Measurements from ENCODE around the gene UBTD2.

Gene UBTD2

GRCh38 chr5:172188893-172189692, 94.5 kb downstream of the UBTD2 start:
- Histone ChIP-seq H3K9ac (ENCODE audit: insufficient read length) (peak overlapping the region; percentile 76), H3K4me3 (peak overlapping the region; percentile 98)

GRCh38 chr5:172188033-172188892, 95.3 kb downstream of the UBTD2 start, which contains the start of gene STK10:
TSS of gene STK10 (minus strand) at chr5:172188224. CDS start at chr5:172188042, 182 bp downstream.
- H3K4me3 ChIP-seq, result peak within 1 kb of the TSS; percentile 98
- TF ChIP-seq POLR2AphosphoS5 (IDR thresholded peaks at IDR 0.05; ENCODE audit: borderline replicate concordance, low read depth, low read length) (0 out of 2 replicates have a peak, but pooled peaks have one; percentile 30), EZH2 (IDR thresholded peaks at IDR 0.05) (no peak)
- no peak within 1 kb of the TSS for H3K27ac ChIP-seq
- H3K9ac ChIP-seq (ENCODE audit: insufficient read length), result peak within 1 kb of the TSS; percentile 76
- no peaks in the 10 kb centered on the region for H3K9me3 ChIP-seq (ENCODE audit: low read depth, low read length)
- no peak for DNase-seq (ENCODE audit: low read depth, low spot score)
- H3K36me3 ChIP-seq (ENCODE audit: insufficient read depth, low read length), result no peaks in the 10 kb centered on the region

More at GRCh38 chr5:172188893-172189692, 94.5 kb downstream of the UBTD2 start:
- no peak for DNase-seq (ENCODE audit: low read depth, low spot score)
- TF ChIP-seq FOXP2 (optimal IDR thresholded peaks at IDR 0.05; ENCODE audit: control extremely low read depth, extremely low read length, insufficient read depth), result no peak
- TF ChIP-seq EZH2 (IDR thresholded peaks at IDR 0.05), result no peak
- TF ChIP-seq POLR2AphosphoS5 (IDR thresholded peaks at IDR 0.05; ENCODE audit: borderline replicate concordance, low read depth, low read length), result no peak
- no peaks in the 10 kb centered on the region for H3K9me3 ChIP-seq (ENCODE audit: low read depth, low read length)
- no peak overlapping the region for H3K27ac ChIP-seq
- H3K36me3 ChIP-seq (ENCODE audit: insufficient read depth, low read length), result no peaks in the 10 kb centered on the region

- DNase-seq (ENCODE audit: low read depth, low spot score), result no peak
- no peaks in the 10 kb centered on the region for H3K9me3 ChIP-seq (ENCODE audit: low read depth, low read length)
- no peak overlapping the region for H3K27ac ChIP-seq
These were observed 96.2 kb downstream of the UBTD2 start for GRCh38 chr5:172187118-172188032.

GRCh38 chr5:172186114-172186695, 97.4 kb downstream of the UBTD2 start:
- TF ChIP-seq POLR2AphosphoS5 (IDR thresholded peaks at IDR 0.05; ENCODE audit: borderline replicate concordance, low read depth, low read length), result no peak
- no peak for TF ChIP-seq EZH2 (IDR thresholded peaks at IDR 0.05)
- TF ChIP-seq FOXP2 (optimal IDR thresholded peaks at IDR 0.05; ENCODE audit: control extremely low read depth, extremely low read length, insufficient read depth), result no peak
- no peak overlapping the region for H3K4me3 ChIP-seq
- DNase-seq (ENCODE audit: low read depth, low spot score), result no peak
- H3K9me3 ChIP-seq (ENCODE audit: low read depth, low read length), result no peaks in the 10 kb centered on the region
- H3K27ac ChIP-seq, result no peak overlapping the region
- no peak overlapping the region for H3K9ac ChIP-seq (ENCODE audit: insufficient read length)
- H3K36me3 ChIP-seq (ENCODE audit: insufficient read depth, low read length), result no peaks in the 10 kb centered on the region

More at GRCh38 chr5:172187118-172188032, 96.2 kb downstream of the UBTD2 start:
- no peak for TF ChIP-seq EZH2 (IDR thresholded peaks at IDR 0.05)
- no peak for TF ChIP-seq POLR2AphosphoS5 (IDR thresholded peaks at IDR 0.05; ENCODE audit: borderline replicate concordance, low read depth, low read length)
- no peak for TF ChIP-seq FOXP2 (optimal IDR thresholded peaks at IDR 0.05; ENCODE audit: control extremely low read depth, extremely low read length, insufficient read depth)
- Histone ChIP-seq H3K9ac (ENCODE audit: insufficient read length) (no peak overlapping the region), H3K36me3 (ENCODE audit: insufficient read depth, low read length) (no peaks in the 10 kb centered on the region), H3K4me3 (peak overlapping the region; percentile 98)

GRCh38 chr5:172185096-172185461, 98.5 kb downstream of the UBTD2 start:
- Histone ChIP-seq H3K9me3 (ENCODE audit: low read depth, low read length) (no peaks in the 10 kb centered on the region), H3K36me3 (ENCODE audit: insufficient read depth, low read length) (no peaks in the 10 kb centered on the region), H3K4me3 (no peak overlapping the region), H3K9ac (ENCODE audit: insufficient read length) (no peak overlapping the region), H3K27ac (no peak overlapping the region)
- no peak for DNase-seq (ENCODE audit: low read depth, low spot score)
- TF ChIP-seq POLR2AphosphoS5 (IDR thresholded peaks at IDR 0.05; ENCODE audit: borderline replicate concordance, low read depth, low read length), result no peak
- TF ChIP-seq FOXP2 (optimal IDR thresholded peaks at IDR 0.05; ENCODE audit: control extremely low read depth, extremely low read length, insufficient read depth), result no peak
- no peak for TF ChIP-seq EZH2 (IDR thresholded peaks at IDR 0.05)

- Histone ChIP-seq H3K9me3 (ENCODE audit: low read depth, low read length) (no peaks in the 10 kb centered on the region), H3K9ac (ENCODE audit: insufficient read length) (no peak overlapping the region), H3K36me3 (ENCODE audit: insufficient read depth, low read length) (no peaks in the 10 kb centered on the region), H3K27ac (no peak overlapping the region), H3K4me3 (no peak overlapping the region)
- DNase-seq (ENCODE audit: low read depth, low spot score), result no peak
- TF ChIP-seq EZH2 (IDR thresholded peaks at IDR 0.05), result no peak
- no peak for TF ChIP-seq FOXP2 (optimal IDR thresholded peaks at IDR 0.05; ENCODE audit: control extremely low read depth, extremely low read length, insufficient read depth)
- no peak for TF ChIP-seq POLR2AphosphoS5 (IDR thresholded peaks at IDR 0.05; ENCODE audit: borderline replicate concordance, low read depth, low read length)
These were observed 99.7 kb downstream of the UBTD2 start for GRCh38 chr5:172183881-172184280.

- TF ChIP-seq POLR2AphosphoS5 (IDR thresholded peaks at IDR 0.05; ENCODE audit: borderline replicate concordance, low read depth, low read length) (no peak), FOXP2 (optimal IDR thresholded peaks at IDR 0.05; ENCODE audit: control extremely low read depth, extremely low read length, insufficient read depth) (no peak), EZH2 (IDR thresholded peaks at IDR 0.05) (no peak)
- no peak for DNase-seq (ENCODE audit: low read depth, low spot score)
- Histone ChIP-seq H3K9me3 (ENCODE audit: low read depth, low read length) (no peaks in the 10 kb centered on the region), H3K9ac (ENCODE audit: insufficient read length) (no peak overlapping the region), H3K36me3 (ENCODE audit: insufficient read depth, low read length) (no peaks in the 10 kb centered on the region), H3K4me3 (no peak overlapping the region), H3K27ac (no peak overlapping the region)
These were observed 101.3 kb downstream of the UBTD2 start for GRCh38 chr5:172182291-172182690.
